ENCODE results near the gene FBXO11.

DNA sequence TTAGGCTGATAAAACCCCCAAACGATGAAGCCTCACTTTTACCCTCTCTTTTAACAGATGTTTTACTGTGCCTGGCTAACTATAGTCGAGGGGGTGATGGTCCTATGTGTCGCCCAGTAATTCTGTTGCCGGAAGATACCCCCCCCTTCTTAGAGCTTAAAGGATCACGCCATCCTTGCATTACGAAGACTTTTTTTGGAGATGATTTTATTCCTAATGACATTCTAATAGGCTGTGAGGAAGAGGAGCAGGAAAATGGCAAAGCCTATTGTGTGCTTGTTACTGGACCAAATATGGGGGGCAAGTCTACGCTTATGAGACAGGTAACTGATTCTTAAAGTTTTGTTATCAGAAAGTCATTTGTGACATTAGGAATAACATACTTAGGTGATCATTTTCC lies 102.9 kb downstream of the FBXO11 start:
- TF ChIP-seq, protein P1, sequence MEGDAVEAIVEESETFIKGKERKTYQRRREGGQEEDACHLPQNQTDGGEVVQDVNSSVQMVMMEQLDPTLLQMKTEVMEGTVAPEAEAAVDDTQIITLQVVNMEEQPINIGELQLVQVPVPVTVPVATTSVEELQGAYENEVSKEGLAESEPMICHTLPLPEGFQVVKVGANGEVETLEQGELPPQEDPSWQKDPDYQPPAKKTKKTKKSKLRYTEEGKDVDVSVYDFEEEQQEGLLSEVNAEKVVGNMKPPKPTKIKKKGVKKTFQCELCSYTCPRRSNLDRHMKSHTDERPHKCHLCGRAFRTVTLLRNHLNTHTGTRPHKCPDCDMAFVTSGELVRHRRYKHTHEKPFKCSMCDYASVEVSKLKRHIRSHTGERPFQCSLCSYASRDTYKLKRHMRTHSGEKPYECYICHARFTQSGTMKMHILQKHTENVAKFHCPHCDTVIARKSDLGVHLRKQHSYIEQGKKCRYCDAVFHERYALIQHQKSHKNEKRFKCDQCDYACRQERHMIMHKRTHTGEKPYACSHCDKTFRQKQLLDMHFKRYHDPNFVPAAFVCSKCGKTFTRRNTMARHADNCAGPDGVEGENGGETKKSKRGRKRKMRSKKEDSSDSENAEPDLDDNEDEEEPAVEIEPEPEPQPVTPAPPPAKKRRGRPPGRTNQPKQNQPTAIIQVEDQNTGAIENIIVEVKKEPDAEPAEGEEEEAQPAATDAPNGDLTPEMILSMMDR (IDR thresholded peaks at IDR 0.05): no peak
- TF ChIP-seq POLR2A (IDR thresholded peaks at IDR 0.05): no peak

Data from Peyer's patch (tissue), 4 donors.